Endothelial cell of umbilical vein (primary cell): ENCODE measurements around the gene KCNH1.

ENCODE experiments used
- CTCF ChIP-seq, 2 donors: IDR thresholded peaks; 1 replicate in 1 of 2; 2 replicates in 1 of 2; pipeline ENCODE4 v1.5.1; 2011; ENCODE audit warnings: low read length in 2 of 2, mild to moderate bottlenecking in 2 of 2, moderate library complexity in 2 of 2, control low read depth in 1 of 2, inconsistent platforms in 1 of 2, low read depth in 1 of 2; ENCODE audit not compliant: insufficient read depth in 1 of 2; ENCODE audit errors: extremely low read depth in 1 of 2
- EZH2 ChIP-seq: IDR thresholded peaks from 2 replicates; pipeline ENCODE4 v1.6.1; 2012; ENCODE audit warnings: borderline replicate concordance, low read depth, mild to moderate bottlenecking, moderate library complexity, low read length, inconsistent platforms; ENCODE audit not compliant: severe bottlenecking
- MAX ChIP-seq: IDR thresholded peaks from 2 replicates; pipeline ENCODE4 v1.6.1; 2011; ENCODE audit not compliant: insufficient read depth, insufficient read length
- MYC ChIP-seq: IDR thresholded peaks from one replicate; pipeline ENCODE4 v1.6.1; 2011; ENCODE audit warnings: mild to moderate bottlenecking, low read depth, low read length
- POLR2A ChIP-seq: IDR thresholded peaks from 2 replicates; pipeline ENCODE4 v1.6.1; 2012; ENCODE audit warnings: low read depth, mild to moderate bottlenecking, control low read depth, low read length
- POLR2AphosphoS5 ChIP-seq: IDR thresholded peaks from 2 replicates; pipeline ENCODE4 v1.6.1; 2012; ENCODE audit warnings: low read depth, mild to moderate bottlenecking, control low read depth, low read length, moderate library complexity; ENCODE audit not compliant: insufficient read depth

- no peak for TF ChIP-seq CTCF (IDR thresholded peaks at IDR 0.05; ENCODE audit: extremely low read depth in 1 of 2, insufficient read depth in 1 of 2, low read depth in 1 of 2, low read length in 2 of 2)
- no peak for TF ChIP-seq POLR2AphosphoS5
- TF ChIP-seq MYC: no peak
- no peak for TF ChIP-seq EZH2
- TF ChIP-seq POLR2A: no peak
- no peak for TF ChIP-seq MAX
Measured at GRCh38 chr1:210878564-210878963, 255.4 kb downstream of the KCNH1 start.
